Dedifferentiated amniotic fluid mesenchymal stem cell (primary cell): Measurements from ENCODE around the gene PLXNA2.

Experiments used
- DNase-seq: peaks from one replicate; pipeline ENCODE4 v3.0.0-alpha.2; 2016; ENCODE audit errors: extremely low spot score

Gene PLXNA2

GRCh38 chr1:208243967-208244916 is at the start of gene PLXNA2:
Gene PLXNA2, minus strand, starts transcription at chr1:208244384. Its CDS starts 26,462 bp downstream, at chr1:208217922.
- DNase-seq: peak; percentile 53

- no peak for DNase-seq
Observed at GRCh38 chr1:208292908-208293307, 48.7 kb upstream of the PLXNA2 start.

GRCh38 chr1:208291923-208292711 is 47.9 kb upstream of the PLXNA2 start:
- DNase-seq: no peak

- no peak for DNase-seq
Observed at GRCh38 chr1:208291129-208291528, 46.9 kb upstream of the PLXNA2 start.

- no peak for DNase-seq
Observed at GRCh38 chr1:208289716-208290115, 45.5 kb upstream of the PLXNA2 start.

- no peak for DNase-seq
Observed at GRCh38 chr1:208288495-208288894, 44.3 kb upstream of the PLXNA2 start.

- DNase-seq: no peak
Observed at GRCh38 chr1:208280681-208281450, 36.7 kb upstream of the PLXNA2 start.

- DNase-seq: no peak
Observed at GRCh38 chr1:208279826-208280588, 35.8 kb upstream of the PLXNA2 start.

GRCh38 chr1:208278638-208279037 is 34.5 kb upstream of the PLXNA2 start:
- DNase-seq: no peak

GRCh38 chr1:208276757-208277435 is 32.7 kb upstream of the PLXNA2 start:
- DNase-seq: no peak

GRCh38 chr1:208275083-208275482 is 30.9 kb upstream of the PLXNA2 start:
- no peak for DNase-seq

GRCh38 chr1:208273386-208274017 is 29.3 kb upstream of the PLXNA2 start:
- no peak for DNase-seq

GRCh38 chr1:208272713-208273112 is 28.5 kb upstream of the PLXNA2 start:
- DNase-seq: no peak

GRCh38 chr1:208272311-208272710 is 28.1 kb upstream of the PLXNA2 start:
- DNase-seq: no peak

- DNase-seq: no peak
Observed at GRCh38 chr1:208271236-208271635, 27.1 kb upstream of the PLXNA2 start.

- DNase-seq: no peak
Observed at GRCh38 chr1:208270651-208271141, 26.5 kb upstream of the PLXNA2 start.

GRCh38 chr1:208269338-208269666 is 25.1 kb upstream of the PLXNA2 start:
- DNase-seq: no peak

- DNase-seq: no peak
Observed at GRCh38 chr1:208268541-208269337, 24.6 kb upstream of the PLXNA2 start.

GRCh38 chr1:208265525-208265924 is 21.3 kb upstream of the PLXNA2 start:
- DNase-seq: no peak
